Mammary epithelial cell (primary cell): Measurements from ENCODE around the gene FOXK1.

Source experiments
- EZH2 ChIP-seq: IDR thresholded peaks from 2 replicates; pipeline ENCODE4 v1.6.1; 2012; ENCODE audit warnings: low read length, inconsistent platforms, borderline replicate concordance
- TF ChIP-seq, protein P1 (sequence below), 2 donors: IDR thresholded peaks in 1 of 2; conservative IDR thresholded peaks in 1 of 2; 2 replicates each; pipeline ENCODE4 v1.5.1; 2011 to 2012; ENCODE audit warnings: inconsistent platforms in 2 of 2, low read length in 2 of 2, mild to moderate bottlenecking in 2 of 2, control low read depth in 1 of 2, low read depth in 1 of 2; ENCODE audit not compliant: insufficient read depth in 1 of 2; ENCODE audit errors: extremely low read depth in 1 of 2

DNA sequence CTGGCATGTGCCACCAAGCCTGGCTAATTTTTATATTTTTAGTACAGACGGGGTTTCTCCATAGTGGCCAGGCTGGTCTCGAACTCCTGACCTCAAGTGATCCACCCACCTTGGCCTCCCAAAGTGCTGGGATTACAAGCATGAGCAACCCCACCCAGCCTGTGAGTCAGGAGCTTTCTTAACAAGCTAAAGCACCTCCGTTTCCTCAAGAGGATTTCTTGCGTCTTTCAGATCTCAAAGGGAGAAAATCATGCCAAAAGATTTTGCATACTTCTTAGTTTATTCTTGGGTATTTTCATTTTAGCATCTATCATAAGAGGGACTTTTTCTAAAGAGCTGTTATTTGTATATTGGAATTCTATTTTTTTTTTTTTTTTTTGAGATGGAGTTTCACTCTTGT is 47.9 kb upstream of the FOXK1 start:
- TF ChIP-seq, protein P1, sequence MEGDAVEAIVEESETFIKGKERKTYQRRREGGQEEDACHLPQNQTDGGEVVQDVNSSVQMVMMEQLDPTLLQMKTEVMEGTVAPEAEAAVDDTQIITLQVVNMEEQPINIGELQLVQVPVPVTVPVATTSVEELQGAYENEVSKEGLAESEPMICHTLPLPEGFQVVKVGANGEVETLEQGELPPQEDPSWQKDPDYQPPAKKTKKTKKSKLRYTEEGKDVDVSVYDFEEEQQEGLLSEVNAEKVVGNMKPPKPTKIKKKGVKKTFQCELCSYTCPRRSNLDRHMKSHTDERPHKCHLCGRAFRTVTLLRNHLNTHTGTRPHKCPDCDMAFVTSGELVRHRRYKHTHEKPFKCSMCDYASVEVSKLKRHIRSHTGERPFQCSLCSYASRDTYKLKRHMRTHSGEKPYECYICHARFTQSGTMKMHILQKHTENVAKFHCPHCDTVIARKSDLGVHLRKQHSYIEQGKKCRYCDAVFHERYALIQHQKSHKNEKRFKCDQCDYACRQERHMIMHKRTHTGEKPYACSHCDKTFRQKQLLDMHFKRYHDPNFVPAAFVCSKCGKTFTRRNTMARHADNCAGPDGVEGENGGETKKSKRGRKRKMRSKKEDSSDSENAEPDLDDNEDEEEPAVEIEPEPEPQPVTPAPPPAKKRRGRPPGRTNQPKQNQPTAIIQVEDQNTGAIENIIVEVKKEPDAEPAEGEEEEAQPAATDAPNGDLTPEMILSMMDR (conservative IDR thresholded peaks at IDR 0.05 in 1 of 2, IDR thresholded peaks at IDR 0.05 in 1 of 2; ENCODE audit: extremely low read depth in 1 of 2, insufficient read depth in 1 of 2, low read depth in 1 of 2, low read length in 2 of 2): no peak
- TF ChIP-seq EZH2: no peak
